HG03571 (cell line): Measurements from ENCODE around the gene GRIK3.

Experiments
- ATAC-seq: cut with Tn5 transposase; IDR thresholded peaks from one replicate; pipeline ENCODE4 v1.9.1; 2021; ENCODE audit not compliant: unreplicated experiment

GRIK3 gene

GRCh38 chr1:36796106-36796590 is 238.2 kb downstream of the GRIK3 start:
- no peak for ATAC-seq

GRCh38 chr1:36794460-36794859 is 239.9 kb downstream of the GRIK3 start:
- no peak for ATAC-seq

GRCh38 chr1:36793452-36793851 is 240.9 kb downstream of the GRIK3 start:
- ATAC-seq = no peak

- ATAC-seq = no peak
These were observed 242.0 kb downstream of the GRIK3 start for GRCh38 chr1:36792292-36792691.

GRCh38 chr1:36790191-36790590 is 244.1 kb downstream of the GRIK3 start:
- no peak for ATAC-seq

GRCh38 chr1:36789535-36789934 is 244.8 kb downstream of the GRIK3 start:
- no peak for ATAC-seq

- no peak for ATAC-seq
These were observed 246.9 kb downstream of the GRIK3 start for GRCh38 chr1:36787312-36787913.

GRCh38 chr1:36786425-36786824 is 247.9 kb downstream of the GRIK3 start:
- no peak for ATAC-seq

- ATAC-seq = no peak
These were observed 250.0 kb downstream of the GRIK3 start for GRCh38 chr1:36784147-36784859.

- no peak for ATAC-seq
These were observed 250.8 kb downstream of the GRIK3 start for GRCh38 chr1:36783475-36783874.

GRCh38 chr1:36782785-36783184 is 251.5 kb downstream of the GRIK3 start:
- ATAC-seq = no peak

GRCh38 chr1:36782085-36782484 is 252.2 kb downstream of the GRIK3 start:
- no peak for ATAC-seq

- no peak for ATAC-seq
These were observed 253.2 kb downstream of the GRIK3 start for GRCh38 chr1:36781098-36781497.

GRCh38 chr1:36778740-36779139 is 255.6 kb downstream of the GRIK3 start:
- no peak for ATAC-seq

GRCh38 chr1:36776948-36777831 is 257.1 kb downstream of the GRIK3 start:
- no peak for ATAC-seq

- ATAC-seq = no peak
These were observed 258.1 kb downstream of the GRIK3 start for GRCh38 chr1:36776256-36776655.

GRCh38 chr1:36775716-36776115 is 258.6 kb downstream of the GRIK3 start:
- ATAC-seq = no peak

- ATAC-seq = no peak
These were observed 260.3 kb downstream of the GRIK3 start for GRCh38 chr1:36773827-36774541.

GRCh38 chr1:36772647-36773495 is 261.4 kb downstream of the GRIK3 start:
- ATAC-seq = no peak

- no peak for ATAC-seq
These were observed 262.5 kb downstream of the GRIK3 start for GRCh38 chr1:36771660-36772284.
